GM19372 (cell line): ENCODE data around the gene RBMS2.
"Not testable (repeated sequence)": the region's sequence is repeated elsewhere in the genome, so short reads cannot be mapped to it uniquely, and the experiment has no call there.

Experiments
- ATAC-seq: cut with Tn5 transposase; IDR thresholded peaks from one replicate; pipeline ENCODE4 v1.9.1; 2021; ENCODE audit warnings: mild to moderate bottlenecking, low read depth, moderate library complexity; ENCODE audit not compliant: unreplicated experiment

The RBMS2 gene

GRCh38 chr12:56521590-56522371, at the start of gene RBMS2:
Gene RBMS2 (plus strand): TSS chr12:56521820. CDS start chr12:56522024, 204 bp downstream.
- ATAC-seq: no peak

GRCh38 chr12:56474389-56474788, 47.2 kb upstream of the RBMS2 start:
- no peak for ATAC-seq

- no peak for ATAC-seq
These were observed 45.5 kb upstream of the RBMS2 start for GRCh38 chr12:56476143-56476542.

GRCh38 chr12:56476972-56477432, 44.6 kb upstream of the RBMS2 start:
- no peak for ATAC-seq

- no peak for ATAC-seq
These were observed 43.9 kb upstream of the RBMS2 start for GRCh38 chr12:56477521-56478225.

- no peak for ATAC-seq
These were observed 42.0 kb upstream of the RBMS2 start for GRCh38 chr12:56479625-56480024.

GRCh38 chr12:56484566-56484965, 37.1 kb upstream of the RBMS2 start:
- no peak for ATAC-seq

GRCh38 chr12:56486694-56487093, 34.9 kb upstream of the RBMS2 start:
- no peak for ATAC-seq

- peak; percentile 32 for ATAC-seq
These were observed 34.1 kb upstream of the RBMS2 start for GRCh38 chr12:56487448-56488040.

- peak; percentile 87 for ATAC-seq
These were observed 33.3 kb upstream of the RBMS2 start, which contains the start of gene GLS2 for GRCh38 chr12:56488041-56488955. Gene GLS2 (minus strand): TSS chr12:56488161. CDS start chr12:56488118, 43 bp downstream.

GRCh38 chr12:56490360-56490759, 31.3 kb upstream of the RBMS2 start:
- ATAC-seq: no peak

GRCh38 chr12:56493409-56494105, 28.1 kb upstream of the RBMS2 start:
- ATAC-seq: not testable (repeated sequence)

GRCh38 chr12:56494106-56494415, 27.6 kb upstream of the RBMS2 start:
- ATAC-seq: not testable (repeated sequence)

GRCh38 chr12:56494481-56494880, 27.1 kb upstream of the RBMS2 start:
- ATAC-seq: not testable (repeated sequence)

GRCh38 chr12:56496704-56497103, 24.9 kb upstream of the RBMS2 start:
- ATAC-seq: not testable (repeated sequence)

GRCh38 chr12:56498126-56498902, 23.3 kb upstream of the RBMS2 start:
- ATAC-seq: not testable (repeated sequence)

GRCh38 chr12:56499452-56499851, 22.2 kb upstream of the RBMS2 start:
- not testable (repeated sequence) for ATAC-seq

- not testable (repeated sequence) for ATAC-seq
These were observed 21.7 kb upstream of the RBMS2 start for GRCh38 chr12:56499879-56500278.

GRCh38 chr12:56510786-56511185, 10.8 kb upstream of the RBMS2 start:
- no peak for ATAC-seq
